ENCODE data around the gene SLC5A6.

The SLC5A6 gene

DNA sequence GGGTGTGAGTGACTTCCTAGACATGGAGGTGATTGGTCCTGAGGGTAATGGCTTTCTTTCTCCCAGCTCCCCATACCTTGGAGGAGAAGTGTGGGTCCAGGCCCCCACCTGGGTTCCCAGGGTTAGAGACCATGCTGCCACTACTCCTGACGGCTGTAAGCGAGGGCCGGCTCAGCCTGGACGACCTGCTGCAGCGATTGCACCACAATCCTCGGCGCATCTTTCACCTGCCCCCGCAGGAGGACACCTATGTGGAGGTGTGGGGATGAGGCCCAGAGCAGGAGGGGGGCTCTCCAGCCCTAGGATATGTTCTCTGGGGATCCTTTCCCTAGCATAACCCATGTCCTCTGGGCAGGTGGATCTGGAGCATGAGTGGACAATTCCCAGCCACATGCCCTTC lies 26.9 kb upstream of the SLC5A6 start:
- TF ChIP-seq POLR2AphosphoS5 (IDR thresholded peaks at IDR 0.05; ENCODE audit: low read depth, low read length) (no peak), PAX5 (IDR thresholded peaks at IDR 0.05; ENCODE audit: insufficient read depth, low read length, severe bottlenecking) (no peak), SPI1 (IDR thresholded peaks at IDR 0.05; ENCODE audit: low read depth, low read length) (no peak), POU2F2 (IDR thresholded peaks at IDR 0.05; ENCODE audit: low read depth, low read length) (no peak), TAF1 (IDR thresholded peaks at IDR 0.05; ENCODE audit: low read depth, low read length) (no peak), POLR2A (IDR thresholded peaks at IDR 0.05; ENCODE audit: low read depth, low read length) (no peak)
- DNase-seq (ENCODE audit: insufficient read length, low spot score) (no peak), FAIRE-seq (no peak)

GRCh38 chr2:27237341-27237945 lies 25.4 kb upstream of the SLC5A6 start:
- DNase-seq (ENCODE audit: insufficient read length, low spot score) = no peak
- no peak for FAIRE-seq
- TF ChIP-seq POLR2A (IDR thresholded peaks at IDR 0.05; ENCODE audit: low read depth, low read length) = no peak
- TF ChIP-seq TAF1 (IDR thresholded peaks at IDR 0.05; ENCODE audit: low read depth, low read length) = no peak
- no peak for TF ChIP-seq SPI1 (IDR thresholded peaks at IDR 0.05; ENCODE audit: low read depth, low read length)
- no peak for TF ChIP-seq POLR2AphosphoS5 (IDR thresholded peaks at IDR 0.05; ENCODE audit: low read depth, low read length)
- no peak for TF ChIP-seq PAX5 (IDR thresholded peaks at IDR 0.05; ENCODE audit: insufficient read depth, low read length, severe bottlenecking)
- TF ChIP-seq POU2F2 (IDR thresholded peaks at IDR 0.05; ENCODE audit: low read depth, low read length) = no peak

DNA sequence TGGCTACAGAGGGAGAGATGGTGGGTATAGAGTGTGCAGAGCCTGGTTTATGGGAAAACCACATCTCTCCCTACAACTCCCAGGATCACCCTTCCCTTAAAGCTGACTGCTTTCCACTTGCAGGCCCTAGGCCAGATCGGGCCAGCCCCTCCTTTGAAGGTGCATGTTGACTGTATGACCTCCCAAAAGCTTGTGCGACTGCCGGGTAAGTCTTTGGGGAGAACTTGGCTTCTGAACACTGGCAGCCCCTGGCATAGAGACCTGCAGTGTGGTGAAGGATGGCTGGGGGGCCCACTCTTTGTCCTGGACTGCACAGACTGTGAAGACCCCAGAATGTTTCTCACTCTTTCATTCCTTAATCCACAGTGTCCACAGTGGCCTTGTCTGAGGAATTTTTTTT lies 24.6 kb upstream of the SLC5A6 start:
- DNase-seq (ENCODE audit: insufficient read length, low spot score) (no peak), FAIRE-seq (no peak)
- TF ChIP-seq SPI1 (IDR thresholded peaks at IDR 0.05; ENCODE audit: low read depth, low read length) (no peak), POLR2A (IDR thresholded peaks at IDR 0.05; ENCODE audit: low read depth, low read length) (no peak), POLR2AphosphoS5 (IDR thresholded peaks at IDR 0.05; ENCODE audit: low read depth, low read length) (no peak), PAX5 (IDR thresholded peaks at IDR 0.05; ENCODE audit: insufficient read depth, low read length, severe bottlenecking) (no peak), POU2F2 (IDR thresholded peaks at IDR 0.05; ENCODE audit: low read depth, low read length) (no peak), TAF1 (IDR thresholded peaks at IDR 0.05; ENCODE audit: low read depth, low read length) (no peak)

- no peak for FAIRE-seq
- DNase-seq (ENCODE audit: insufficient read length, low spot score) = no peak
- no peak for TF ChIP-seq TAF1 (IDR thresholded peaks at IDR 0.05; ENCODE audit: low read depth, low read length)
- no peak for TF ChIP-seq PAX5 (IDR thresholded peaks at IDR 0.05; ENCODE audit: insufficient read depth, low read length, severe bottlenecking)
- TF ChIP-seq POLR2AphosphoS5 (IDR thresholded peaks at IDR 0.05; ENCODE audit: low read depth, low read length) = no peak
- TF ChIP-seq SPI1 (IDR thresholded peaks at IDR 0.05; ENCODE audit: low read depth, low read length) = no peak
- TF ChIP-seq POLR2A (IDR thresholded peaks at IDR 0.05; ENCODE audit: low read depth, low read length) = no peak
- TF ChIP-seq POU2F2 (IDR thresholded peaks at IDR 0.05; ENCODE audit: low read depth, low read length) = no peak
These were observed 24.1 kb upstream of the SLC5A6 start for GRCh38 chr2:27236136-27236535.

GRCh38 chr2:27233341-27233740 lies 21.3 kb upstream of the SLC5A6 start:
- no peak for DNase-seq (ENCODE audit: insufficient read length, low spot score)
- no peak for FAIRE-seq
- no peak for TF ChIP-seq POU2F2 (IDR thresholded peaks at IDR 0.05; ENCODE audit: low read depth, low read length)
- no peak for TF ChIP-seq POLR2AphosphoS5 (IDR thresholded peaks at IDR 0.05; ENCODE audit: low read depth, low read length)
- no peak for TF ChIP-seq TAF1 (IDR thresholded peaks at IDR 0.05; ENCODE audit: low read depth, low read length)
- no peak for TF ChIP-seq PAX5 (IDR thresholded peaks at IDR 0.05; ENCODE audit: insufficient read depth, low read length, severe bottlenecking)
- TF ChIP-seq SPI1 (IDR thresholded peaks at IDR 0.05; ENCODE audit: low read depth, low read length) = no peak
- TF ChIP-seq POLR2A (IDR thresholded peaks at IDR 0.05; ENCODE audit: low read depth, low read length) = no peak

GRCh38 chr2:27231921-27232320 lies 19.9 kb upstream of the SLC5A6 start:
- DNase-seq (ENCODE audit: insufficient read length, low spot score) (no peak), FAIRE-seq (no peak)
- TF ChIP-seq TAF1 (IDR thresholded peaks at IDR 0.05; ENCODE audit: low read depth, low read length) (no peak), POLR2AphosphoS5 (IDR thresholded peaks at IDR 0.05; ENCODE audit: low read depth, low read length) (no peak), POLR2A (IDR thresholded peaks at IDR 0.05; ENCODE audit: low read depth, low read length) (no peak)

DNA sequence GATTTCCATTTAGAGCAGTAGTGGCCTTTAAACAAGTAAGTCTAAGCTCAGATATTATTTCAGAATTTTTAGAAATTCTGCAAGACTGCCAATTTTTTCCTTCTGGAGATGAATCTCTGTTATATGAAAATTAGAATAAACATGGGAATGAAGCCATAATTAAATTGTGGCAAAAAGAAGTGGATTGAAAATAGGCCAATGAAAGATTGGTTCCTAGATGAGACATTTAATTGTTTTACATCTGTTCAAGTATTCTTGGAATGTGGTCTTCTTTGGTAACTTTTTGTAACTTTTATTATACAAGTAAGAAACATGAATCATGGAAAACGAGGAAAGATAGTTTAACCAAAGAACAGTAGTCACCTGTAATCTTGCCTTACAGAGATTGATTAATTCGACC lies 15.4 kb upstream of the SLC5A6 start:
- no peak for TF ChIP-seq PAX5 (IDR thresholded peaks at IDR 0.05; ENCODE audit: insufficient read depth, low read length, severe bottlenecking)
- TF ChIP-seq SPI1 (IDR thresholded peaks at IDR 0.05; ENCODE audit: low read depth, low read length) = no peak
- no peak for TF ChIP-seq POU2F2 (IDR thresholded peaks at IDR 0.05; ENCODE audit: low read depth, low read length)
- TF ChIP-seq POLR2AphosphoS5 (IDR thresholded peaks at IDR 0.05; ENCODE audit: low read depth, low read length) = no peak
- no peak for TF ChIP-seq POLR2A (IDR thresholded peaks at IDR 0.05; ENCODE audit: low read depth, low read length)
- TF ChIP-seq TAF1 (IDR thresholded peaks at IDR 0.05; ENCODE audit: low read depth, low read length) = no peak
- FAIRE-seq (no peak), DNase-seq (ENCODE audit: insufficient read length, low spot score) (no peak)

GRCh38 chr2:27225526-27225925 lies 13.5 kb upstream of the SLC5A6 start:
- DNase-seq (ENCODE audit: insufficient read length, low spot score) (no peak), FAIRE-seq (no peak)
- no peak for TF ChIP-seq POU2F2 (IDR thresholded peaks at IDR 0.05; ENCODE audit: low read depth, low read length)
- no peak for TF ChIP-seq POLR2A (IDR thresholded peaks at IDR 0.05; ENCODE audit: low read depth, low read length)
- no peak for TF ChIP-seq TAF1 (IDR thresholded peaks at IDR 0.05; ENCODE audit: low read depth, low read length)
- TF ChIP-seq PAX5 (IDR thresholded peaks at IDR 0.05; ENCODE audit: insufficient read depth, low read length, severe bottlenecking) = no peak
- TF ChIP-seq POLR2AphosphoS5 (IDR thresholded peaks at IDR 0.05; ENCODE audit: low read depth, low read length) = no peak
- TF ChIP-seq SPI1 (IDR thresholded peaks at IDR 0.05; ENCODE audit: low read depth, low read length) = no peak

DNA sequence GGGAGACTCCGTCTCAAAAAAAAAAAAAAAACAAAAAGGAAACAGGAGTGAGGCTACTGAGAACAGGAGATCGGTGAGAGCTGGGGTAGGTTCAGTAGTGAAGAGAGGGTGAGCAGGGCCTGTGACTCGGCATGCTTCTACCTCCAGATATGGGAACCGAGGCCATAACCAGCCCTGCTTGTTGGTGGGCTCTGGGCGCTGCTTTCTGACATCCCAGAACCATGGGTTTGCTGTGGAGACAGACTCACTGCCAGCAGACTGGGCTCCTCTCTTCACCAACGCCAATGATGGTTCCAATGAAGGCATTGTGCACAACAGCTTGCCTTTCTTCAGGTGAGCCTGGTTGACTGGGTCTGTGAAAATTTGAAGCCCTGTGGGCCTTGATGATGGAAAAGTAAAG lies 11.3 kb upstream of the SLC5A6 start:
- DNase-seq (ENCODE audit: insufficient read length, low spot score) (no peak), FAIRE-seq (no peak)
- TF ChIP-seq TAF1 (IDR thresholded peaks at IDR 0.05; ENCODE audit: low read depth, low read length) (no peak), POLR2A (IDR thresholded peaks at IDR 0.05; ENCODE audit: low read depth, low read length) (no peak), POLR2AphosphoS5 (IDR thresholded peaks at IDR 0.05; ENCODE audit: low read depth, low read length) (no peak), SPI1 (IDR thresholded peaks at IDR 0.05; ENCODE audit: low read depth, low read length) (no peak), PAX5 (IDR thresholded peaks at IDR 0.05; ENCODE audit: insufficient read depth, low read length, severe bottlenecking) (no peak), POU2F2 (IDR thresholded peaks at IDR 0.05; ENCODE audit: low read depth, low read length) (no peak)

DNA sequence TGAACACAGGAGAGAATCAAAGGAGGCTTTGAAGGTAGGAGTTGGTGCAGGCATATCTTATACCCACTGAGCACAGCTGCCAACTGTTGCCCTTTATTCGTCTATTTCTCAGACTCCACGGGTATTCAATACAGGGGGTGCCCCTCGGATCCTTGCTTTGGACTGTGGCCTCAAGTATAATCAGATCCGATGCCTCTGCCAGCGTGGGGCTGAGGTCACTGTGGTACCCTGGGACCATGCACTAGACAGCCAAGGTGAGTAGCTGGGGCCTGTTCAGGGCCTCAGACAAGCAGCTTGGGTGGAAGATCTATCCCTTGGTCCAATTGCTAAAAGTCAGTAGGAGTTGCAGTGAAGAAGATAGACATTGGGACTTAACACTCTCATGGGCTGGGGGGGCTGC lies 10.3 kb upstream of the SLC5A6 start:
- FAIRE-seq (no peak), DNase-seq (ENCODE audit: insufficient read length, low spot score) (no peak)
- no peak for TF ChIP-seq PAX5 (IDR thresholded peaks at IDR 0.05; ENCODE audit: insufficient read depth, low read length, severe bottlenecking)
- no peak for TF ChIP-seq SPI1 (IDR thresholded peaks at IDR 0.05; ENCODE audit: low read depth, low read length)
- TF ChIP-seq POLR2AphosphoS5 (IDR thresholded peaks at IDR 0.05; ENCODE audit: low read depth, low read length) = no peak
- no peak for TF ChIP-seq POU2F2 (IDR thresholded peaks at IDR 0.05; ENCODE audit: low read depth, low read length)
- TF ChIP-seq TAF1 (IDR thresholded peaks at IDR 0.05; ENCODE audit: low read depth, low read length) = no peak
- no peak for TF ChIP-seq POLR2A (IDR thresholded peaks at IDR 0.05; ENCODE audit: low read depth, low read length)
